ENCODE results near the gene ACKR2.

ACKR2 gene

GRCh38 chr3:42780892-42781700 lies 28.1 kb upstream of the ACKR2 start:
- Histone ChIP-seq H3K4me1 (ENCODE audit: insufficient read depth, low read length) (no peaks in the 10 kb centered on the region), H3K27ac (ENCODE audit: low read length) (no peak overlapping the region), H3K4me3 (ENCODE audit: low read length) (no peak overlapping the region)

GRCh38 chr3:42786212-42786611 lies 23.0 kb upstream of the ACKR2 start:
- H3K27ac ChIP-seq (ENCODE audit: low read length) = no peak overlapping the region
- H3K36me3 ChIP-seq (ENCODE audit: insufficient read depth, low read depth, low read length) = peaks cover 71% of the 10 kb centered on the region
- no peaks in the 10 kb centered on the region for H3K27me3 ChIP-seq (ENCODE audit: insufficient read depth, low read length)

More at GRCh38 chr3:42780892-42781700, 28.1 kb upstream of the ACKR2 start:
- Histone ChIP-seq H3K36me3 (ENCODE audit: insufficient read depth, low read depth, low read length) (peaks cover 39% of the 10 kb centered on the region), H3K27me3 (ENCODE audit: insufficient read depth, low read length) (no peaks in the 10 kb centered on the region), H3K9ac (ENCODE audit: low read depth, low read length) (no peak overlapping the region), H3K9me3 (ENCODE audit: insufficient read depth, low read depth, low read length) (no peaks in the 10 kb centered on the region)

GRCh38 chr3:42786631-42787030 lies 22.6 kb upstream of the ACKR2 start:
- Histone ChIP-seq H3K36me3 (ENCODE audit: insufficient read depth, low read depth, low read length) (peaks cover 75% of the 10 kb centered on the region), H3K4me1 (ENCODE audit: insufficient read depth, low read length) (no peaks in the 10 kb centered on the region), H3K9me3 (ENCODE audit: insufficient read depth, low read depth, low read length) (no peaks in the 10 kb centered on the region), H3K4me3 (ENCODE audit: low read length) (no peak overlapping the region), H3K9ac (ENCODE audit: low read depth, low read length) (no peak overlapping the region), H3K27ac (ENCODE audit: low read length) (no peak overlapping the region), H3K27me3 (ENCODE audit: insufficient read depth, low read length) (no peaks in the 10 kb centered on the region)

More at GRCh38 chr3:42786212-42786611, 23.0 kb upstream of the ACKR2 start:
- H3K4me1 ChIP-seq (ENCODE audit: insufficient read depth, low read length) = no peaks in the 10 kb centered on the region
- no peak overlapping the region for H3K4me3 ChIP-seq (ENCODE audit: low read length)
- H3K9ac ChIP-seq (ENCODE audit: low read depth, low read length) = no peak overlapping the region
- H3K9me3 ChIP-seq (ENCODE audit: insufficient read depth, low read depth, low read length) = no peaks in the 10 kb centered on the region

GRCh38 chr3:42790714-42791229 lies 18.5 kb upstream of the ACKR2 start:
- H3K27ac ChIP-seq (ENCODE audit: low read length) = no peak overlapping the region
- no peaks in the 10 kb centered on the region for H3K27me3 ChIP-seq (ENCODE audit: insufficient read depth, low read length)
- no peaks in the 10 kb centered on the region for H3K9me3 ChIP-seq (ENCODE audit: insufficient read depth, low read depth, low read length)
- no peak overlapping the region for H3K4me3 ChIP-seq (ENCODE audit: low read length)
- peaks cover 2% of the 10 kb centered on the region; the same call in 1 of the 2 replicates for H3K4me1 ChIP-seq (ENCODE audit: insufficient read depth, low read length)
- peaks cover 56% of the 10 kb centered on the region for H3K36me3 ChIP-seq (ENCODE audit: insufficient read depth, low read depth, low read length)
- no peak overlapping the region for H3K9ac ChIP-seq (ENCODE audit: low read depth, low read length)

GRCh38 chr3:42795621-42796181 lies 13.5 kb upstream of the ACKR2 start:
- H3K36me3 ChIP-seq (ENCODE audit: insufficient read depth, low read depth, low read length) = peaks cover 26% of the 10 kb centered on the region
- no peak overlapping the region for H3K27ac ChIP-seq (ENCODE audit: low read length)
- no peaks in the 10 kb centered on the region for H3K27me3 ChIP-seq (ENCODE audit: insufficient read depth, low read length)
- no peak overlapping the region for H3K9ac ChIP-seq (ENCODE audit: low read depth, low read length)
- H3K4me3 ChIP-seq (ENCODE audit: low read length) = 0 out of 2 replicates have a peak overlapping the region, but pooled peaks have one; percentile 26
- H3K9me3 ChIP-seq (ENCODE audit: insufficient read depth, low read depth, low read length) = no peaks in the 10 kb centered on the region
- peaks cover 16% of the 10 kb centered on the region; the same call in 1 of the 2 replicates for H3K4me1 ChIP-seq (ENCODE audit: insufficient read depth, low read length)

DNA sequence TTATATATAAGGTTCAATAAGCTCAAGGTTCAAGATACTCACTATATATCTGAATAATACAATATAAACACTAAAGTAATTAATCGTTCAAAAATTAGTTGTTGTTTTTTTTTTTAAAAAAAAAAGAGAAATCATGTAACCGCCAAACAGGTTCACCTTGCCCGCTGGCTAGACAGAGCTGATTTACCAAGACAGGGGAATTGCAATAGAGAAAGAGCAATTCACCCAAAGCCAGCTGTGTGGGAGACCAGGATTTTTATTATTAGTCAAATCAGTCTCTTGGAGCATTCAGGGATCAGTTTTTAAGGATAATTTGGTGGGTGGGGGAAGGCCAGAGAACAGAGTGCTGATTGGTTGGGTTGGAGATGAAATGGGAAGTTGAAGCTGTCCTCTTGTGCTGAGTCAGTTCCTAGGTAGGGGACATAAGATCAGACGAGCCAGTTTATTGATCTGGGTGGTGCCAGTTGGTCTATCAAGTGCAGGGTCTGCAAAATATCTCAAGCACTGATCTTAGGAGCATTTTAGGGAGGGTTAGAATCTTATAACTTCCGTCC lies 12.8 kb upstream of the ACKR2 start:
- Histone ChIP-seq H3K4me3 (ENCODE audit: low read length) (0 out of 2 replicates have a peak overlapping the region, but pooled peaks have one; percentile 26), H3K9me3 (ENCODE audit: insufficient read depth, low read depth, low read length) (no peaks in the 10 kb centered on the region), H3K4me1 (ENCODE audit: insufficient read depth, low read length) (peaks cover 16% of the 10 kb centered on the region; the same call in 1 of the 2 replicates), H3K27me3 (ENCODE audit: insufficient read depth, low read length) (no peaks in the 10 kb centered on the region), H3K9ac (ENCODE audit: low read depth, low read length) (peak overlapping the region; percentile 32; the same call in 1 of the 2 replicates), H3K36me3 (ENCODE audit: insufficient read depth, low read depth, low read length) (peaks cover 19% of the 10 kb centered on the region), H3K27ac (ENCODE audit: low read length) (no peak overlapping the region)

- no peaks in the 10 kb centered on the region for H3K9me3 ChIP-seq (ENCODE audit: insufficient read depth, low read depth, low read length)
- H3K9ac ChIP-seq (ENCODE audit: low read depth, low read length) = peak overlapping the region; percentile 51; the same call in 1 of the 2 replicates
- no peak overlapping the region for H3K4me3 ChIP-seq (ENCODE audit: low read length)
- H3K27me3 ChIP-seq (ENCODE audit: insufficient read depth, low read length) = no peaks in the 10 kb centered on the region
- H3K36me3 ChIP-seq (ENCODE audit: insufficient read depth, low read depth, low read length) = no peaks in the 10 kb centered on the region
- no peak overlapping the region for H3K27ac ChIP-seq (ENCODE audit: low read length)
- peaks cover 22% of the 10 kb centered on the region; the same call in 1 of the 2 replicates for H3K4me1 ChIP-seq (ENCODE audit: insufficient read depth, low read length)
Measured at GRCh38 chr3:42799376-42799775, 9.9 kb upstream of the ACKR2 start.

DNA sequence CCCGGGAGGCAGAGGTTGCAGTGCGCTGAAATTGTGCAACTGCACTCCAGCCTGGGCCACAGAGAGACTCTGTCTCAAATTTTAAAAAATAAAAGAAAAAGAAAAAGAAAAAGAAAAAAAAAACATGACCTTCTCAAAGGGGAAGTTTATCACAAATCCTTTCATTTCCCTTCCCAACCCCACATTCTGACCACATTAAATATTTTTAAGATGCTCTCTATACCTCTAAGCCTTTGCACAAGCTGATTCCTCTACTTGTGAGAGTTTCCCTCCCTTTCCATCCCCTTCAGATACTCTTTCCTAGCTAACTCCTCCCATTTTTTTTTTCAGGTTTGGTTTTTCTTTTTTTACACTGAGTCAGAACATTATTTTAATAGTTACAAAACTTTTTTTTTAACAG lies 9.0 kb upstream of the ACKR2 start:
- no peak overlapping the region for H3K27ac ChIP-seq (ENCODE audit: low read length)
- H3K4me3 ChIP-seq (ENCODE audit: low read length) = no peak overlapping the region
- peaks cover 6% of the 10 kb centered on the region for H3K27me3 ChIP-seq (ENCODE audit: insufficient read depth, low read length)
- H3K9me3 ChIP-seq (ENCODE audit: insufficient read depth, low read depth, low read length) = no peaks in the 10 kb centered on the region
- peaks cover 26% of the 10 kb centered on the region; the same call in 1 of the 2 replicates for H3K4me1 ChIP-seq (ENCODE audit: insufficient read depth, low read length)
- no peaks in the 10 kb centered on the region for H3K36me3 ChIP-seq (ENCODE audit: insufficient read depth, low read depth, low read length)
- no peak overlapping the region for H3K9ac ChIP-seq (ENCODE audit: low read depth, low read length)

- Histone ChIP-seq H3K4me3 (ENCODE audit: low read length) (no peak overlapping the region), H3K27ac (ENCODE audit: low read length) (no peak overlapping the region), H3K9me3 (ENCODE audit: insufficient read depth, low read depth, low read length) (no peaks in the 10 kb centered on the region), H3K4me1 (ENCODE audit: insufficient read depth, low read length) (peaks cover 20% of the 10 kb centered on the region; the same call in 1 of the 2 replicates), H3K27me3 (ENCODE audit: insufficient read depth, low read length) (peaks cover 15% of the 10 kb centered on the region), H3K9ac (ENCODE audit: low read depth, low read length) (no peak overlapping the region), H3K36me3 (ENCODE audit: insufficient read depth, low read depth, low read length) (no peaks in the 10 kb centered on the region)
Measured at GRCh38 chr3:42801048-42801620, 8.1 kb upstream of the ACKR2 start.

- no peaks in the 10 kb centered on the region for H3K9me3 ChIP-seq (ENCODE audit: insufficient read depth, low read depth, low read length)
- no peak overlapping the region for H3K9ac ChIP-seq (ENCODE audit: low read depth, low read length)
- peaks cover 16% of the 10 kb centered on the region; the same call in 1 of the 2 replicates for H3K4me1 ChIP-seq (ENCODE audit: insufficient read depth, low read length)
- no peaks in the 10 kb centered on the region for H3K36me3 ChIP-seq (ENCODE audit: insufficient read depth, low read depth, low read length)
- peaks cover 19% of the 10 kb centered on the region for H3K27me3 ChIP-seq (ENCODE audit: insufficient read depth, low read length)
- H3K27ac ChIP-seq (ENCODE audit: low read length) = no peak overlapping the region
- H3K4me3 ChIP-seq (ENCODE audit: low read length) = no peak overlapping the region
Measured at GRCh38 chr3:42801784-42802183, 7.5 kb upstream of the ACKR2 start.

GRCh38 chr3:42802876-42803413 lies 6.3 kb upstream of the ACKR2 start:
- H3K9me3 ChIP-seq (ENCODE audit: insufficient read depth, low read depth, low read length) = no peaks in the 10 kb centered on the region
- H3K27me3 ChIP-seq (ENCODE audit: insufficient read depth, low read length) = peaks cover 19% of the 10 kb centered on the region
- H3K9ac ChIP-seq (ENCODE audit: low read depth, low read length) = peak overlapping the region; percentile 92; the same call in 1 of the 2 replicates
- no peaks in the 10 kb centered on the region for H3K36me3 ChIP-seq (ENCODE audit: insufficient read depth, low read depth, low read length)
- peak overlapping the region; percentile 91 for H3K4me3 ChIP-seq (ENCODE audit: low read length)
- peak overlapping the region; percentile 20 for H3K27ac ChIP-seq (ENCODE audit: low read length)
- peaks cover 16% of the 10 kb centered on the region; the same call in 1 of the 2 replicates for H3K4me1 ChIP-seq (ENCODE audit: insufficient read depth, low read length)
